ENCODE data around the gene CYP21A2.
"Not testable (repeated sequence)": the region's sequence is repeated elsewhere in the genome, so short reads cannot be mapped to it uniquely, and the experiment has no call there.

- not testable (repeated sequence) for TF ChIP-seq CTCF (conservative IDR thresholded peaks at IDR 0.05); EZH2 (IDR thresholded peaks at IDR 0.05; ENCODE audit: low read depth)
These were observed 1.4 kb downstream of the CYP21A2 start for GRCh38 chr6:32039321-32040274.

Measured in PC-9 (cell line).